Measurements from ENCODE around the gene CUEDC1.
"Not testable (repeated sequence)": the region's sequence is repeated elsewhere in the genome, so short reads cannot be mapped to it uniquely, and the experiment has no call there.

Gene CUEDC1

GRCh38 chr17:57938061-57938502 lies 17.1 kb downstream of the CUEDC1 start:
- DNase-seq (ENCODE audit: low read depth, low spot score), result no peak

DNA sequence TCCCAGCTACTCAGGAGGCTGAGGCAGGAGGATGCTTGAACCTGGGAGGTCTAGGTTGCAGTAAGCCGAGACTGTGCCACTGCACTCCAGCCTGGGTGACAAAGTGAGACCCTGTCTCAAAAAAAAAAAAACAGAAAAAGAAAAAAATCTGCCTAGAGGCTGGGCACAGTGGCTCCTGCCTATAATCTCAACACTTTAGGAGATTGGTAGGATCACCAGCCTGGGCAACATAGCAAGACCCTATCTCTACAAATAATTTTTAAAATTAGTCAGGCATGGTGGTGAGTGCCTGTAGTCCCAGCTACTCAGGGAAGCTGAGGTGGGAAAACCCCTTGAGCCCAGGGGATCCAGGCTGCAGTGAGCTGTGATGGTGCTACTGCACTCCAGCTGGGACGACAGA lies 17.7 kb downstream of the CUEDC1 start:
- DNase-seq (ENCODE audit: low read depth, low spot score), result no peak

- no peak for DNase-seq (ENCODE audit: low read depth, low spot score)
These were observed 19.1 kb downstream of the CUEDC1 start for GRCh38 chr17:57935833-57936807.

GRCh38 chr17:57931488-57932137 lies 23.6 kb downstream of the CUEDC1 start:
- no peak for DNase-seq (ENCODE audit: low read depth, low spot score)

DNA sequence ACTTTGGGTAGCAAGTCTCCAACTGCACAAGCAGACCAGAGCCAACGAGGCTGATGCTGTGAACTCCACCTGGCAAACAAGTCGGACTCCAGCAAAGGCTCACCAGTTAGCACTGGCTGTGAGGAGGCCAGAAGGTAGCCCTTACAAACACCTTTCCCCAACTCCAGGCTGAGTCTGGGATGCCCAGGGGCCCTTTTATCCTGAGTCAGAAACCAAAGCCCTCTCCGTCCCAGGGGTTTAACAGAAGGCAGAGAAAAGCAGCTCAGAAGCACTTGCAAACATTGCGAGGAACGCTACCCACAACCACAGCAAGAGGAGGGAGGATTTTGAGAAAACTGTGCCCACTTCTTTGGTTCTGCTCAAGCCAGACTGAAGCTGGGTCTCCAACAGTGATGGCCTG lies 25.0 kb downstream of the CUEDC1 start:
- no peak for DNase-seq (ENCODE audit: low read depth, low spot score)

DNA sequence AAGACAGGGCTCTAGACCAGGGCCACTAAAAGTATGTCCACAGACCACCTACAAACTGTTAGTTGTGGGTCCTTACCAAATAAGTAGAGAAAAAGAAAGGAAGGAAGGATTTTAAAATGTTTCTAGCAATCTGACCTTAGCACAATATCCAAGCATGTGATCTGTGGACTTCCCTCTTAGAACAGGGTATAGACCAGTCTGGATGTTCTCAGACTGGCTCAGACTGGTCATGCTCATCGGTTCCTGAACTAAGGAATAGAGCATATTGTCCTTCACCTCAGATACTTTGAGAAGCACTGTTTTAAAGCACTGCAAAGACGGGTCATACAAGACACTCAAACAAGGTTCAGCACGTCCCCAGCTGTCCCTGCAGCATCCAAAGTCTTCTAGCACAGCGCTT lies 25.8 kb downstream of the CUEDC1 start:
- DNase-seq (ENCODE audit: low read depth, low spot score), result no peak

- DNase-seq (ENCODE audit: low read depth, low spot score), result no peak
These were observed 26.3 kb downstream of the CUEDC1 start for GRCh38 chr17:57928928-57929327.

DNA sequence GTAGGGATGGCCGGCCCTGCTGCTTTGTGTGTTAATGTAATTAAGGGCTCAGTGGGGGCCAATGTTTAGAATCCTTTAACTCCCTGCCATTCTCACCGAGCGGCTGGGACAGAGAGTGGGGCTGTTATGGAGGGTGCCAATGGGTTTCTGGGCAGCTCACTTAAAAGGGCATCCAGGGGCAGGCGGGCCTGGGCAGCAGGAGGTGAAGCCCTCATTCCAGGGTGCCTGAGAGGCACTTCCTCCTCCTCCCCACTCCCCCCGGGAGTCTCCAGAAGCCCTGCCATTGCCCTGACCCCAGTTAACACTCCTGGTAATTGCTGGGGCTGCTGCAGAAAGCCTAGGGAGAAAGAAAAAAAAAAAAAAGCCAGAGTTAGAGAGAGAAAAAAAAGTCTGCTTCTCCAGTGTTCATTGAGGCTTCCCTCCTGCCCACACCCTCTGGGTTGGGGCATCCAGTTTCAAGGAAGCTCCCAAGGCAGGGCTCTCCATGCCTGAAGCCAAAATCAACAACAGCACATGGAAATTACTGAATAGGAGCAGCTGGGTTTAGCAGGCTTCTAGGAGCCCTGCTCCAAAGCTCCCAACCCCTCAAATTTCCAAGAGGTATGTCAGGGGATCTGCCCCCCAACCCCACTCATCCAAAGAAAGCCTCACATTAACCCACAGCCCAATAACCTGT lies 28.0 kb downstream of the CUEDC1 start:
- DNase-seq (ENCODE audit: low read depth, low spot score), result no peak

- no peak for DNase-seq (ENCODE audit: low read depth, low spot score)
These were observed 28.5 kb downstream of the CUEDC1 start for GRCh38 chr17:57926723-57927047.

DNA sequence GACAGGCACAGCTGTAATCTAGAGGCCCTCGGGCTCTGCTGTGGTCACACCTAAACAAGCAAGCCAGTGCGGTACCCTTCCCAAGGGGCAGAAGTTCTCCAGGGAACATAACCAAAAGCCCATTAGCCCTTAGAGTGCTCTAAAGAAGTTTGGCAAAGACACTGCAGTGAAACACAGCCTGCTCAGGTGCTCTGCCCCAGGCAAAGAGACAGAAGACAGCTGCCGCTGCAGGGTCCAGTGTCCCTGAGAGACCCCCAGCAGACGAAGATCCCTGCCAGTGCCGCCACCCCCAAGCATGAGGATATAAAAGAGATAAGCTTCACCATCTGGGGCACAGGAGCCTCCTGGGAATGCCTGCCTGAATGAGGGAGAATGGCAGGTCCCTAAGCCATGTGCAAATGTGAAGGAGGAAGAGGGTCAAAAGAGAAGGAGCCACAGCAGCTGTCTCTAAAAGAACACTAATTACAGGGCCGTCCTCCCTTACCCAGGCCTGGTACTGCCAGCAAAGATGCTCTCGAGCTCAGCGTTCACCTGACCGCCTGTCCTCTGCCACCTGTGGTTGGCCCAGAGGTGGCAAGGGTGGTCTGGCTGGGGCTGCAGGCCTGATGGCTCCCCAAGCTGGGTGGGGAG lies 29.7 kb downstream of the CUEDC1 start:
- DNase-seq (ENCODE audit: low read depth, low spot score), result no peak

DNA sequence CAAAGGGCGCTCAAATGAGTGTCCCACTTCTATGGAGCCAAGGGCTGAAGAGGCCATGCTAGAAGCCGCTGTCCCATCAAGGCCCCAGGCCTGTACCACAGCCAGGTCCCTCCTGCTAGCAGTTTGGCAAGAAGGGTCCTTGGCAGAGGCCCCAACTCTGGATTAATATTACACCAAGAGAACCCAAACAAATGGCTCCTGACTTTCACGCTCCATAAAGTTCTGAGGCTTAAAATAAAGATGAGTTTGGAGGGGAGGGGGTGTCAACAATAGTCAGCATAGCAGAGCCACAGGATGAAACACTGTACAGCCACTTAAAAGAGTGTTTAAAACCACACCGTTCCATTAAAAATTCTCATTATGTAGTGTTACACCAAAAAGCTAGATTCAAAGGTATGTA lies 30.5 kb downstream of the CUEDC1 start:
- DNase-seq (ENCODE audit: low read depth, low spot score), result no peak

- no peak for DNase-seq (ENCODE audit: low read depth, low spot score)
These were observed 31.9 kb downstream of the CUEDC1 start for GRCh38 chr17:57923182-57923872.

DNA sequence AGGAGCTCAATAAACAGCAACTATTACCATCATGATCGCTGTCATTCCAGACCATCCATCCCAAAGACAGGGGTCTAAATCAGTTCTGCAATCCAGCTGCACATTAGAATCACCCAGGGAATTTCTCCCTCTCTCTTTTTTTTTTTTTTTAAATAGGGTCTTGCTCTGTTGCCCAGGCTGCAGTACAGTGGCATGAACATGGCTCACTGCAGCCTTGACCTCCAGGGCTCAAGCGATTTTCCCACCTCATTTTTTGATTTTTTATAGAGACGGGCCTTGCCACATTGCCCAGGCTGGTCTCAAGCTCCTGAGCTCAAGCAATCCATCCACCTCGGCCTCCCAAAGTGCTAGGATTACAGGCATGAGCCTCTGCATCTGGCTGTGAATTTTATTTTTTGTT lies 32.5 kb downstream of the CUEDC1 start:
- not testable (repeated sequence) for DNase-seq (ENCODE audit: low read depth, low spot score)

GRCh38 chr17:57920916-57921703 lies 34.1 kb downstream of the CUEDC1 start:
- no peak for DNase-seq (ENCODE audit: low read depth, low spot score)

DNA sequence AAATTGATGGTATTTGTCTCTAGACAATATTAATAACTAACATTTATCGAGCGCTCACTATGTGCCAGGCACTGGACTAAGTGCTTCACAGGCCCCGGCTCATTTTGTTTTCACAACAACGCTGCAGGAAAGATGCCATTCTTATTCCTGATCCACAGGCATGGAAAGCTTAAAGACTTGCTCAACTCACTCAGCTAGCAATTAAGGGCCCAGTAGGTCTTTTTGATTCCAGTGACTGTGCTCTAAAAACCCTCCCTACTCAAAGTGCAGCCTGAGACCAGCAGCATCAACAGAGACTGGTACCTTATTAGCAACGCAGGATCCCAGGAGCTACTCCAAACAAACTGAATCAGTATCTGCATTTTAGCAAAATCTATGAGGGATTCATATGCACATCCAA lies 35.3 kb downstream of the CUEDC1 start:
- no peak for DNase-seq (ENCODE audit: low read depth, low spot score)

DNA sequence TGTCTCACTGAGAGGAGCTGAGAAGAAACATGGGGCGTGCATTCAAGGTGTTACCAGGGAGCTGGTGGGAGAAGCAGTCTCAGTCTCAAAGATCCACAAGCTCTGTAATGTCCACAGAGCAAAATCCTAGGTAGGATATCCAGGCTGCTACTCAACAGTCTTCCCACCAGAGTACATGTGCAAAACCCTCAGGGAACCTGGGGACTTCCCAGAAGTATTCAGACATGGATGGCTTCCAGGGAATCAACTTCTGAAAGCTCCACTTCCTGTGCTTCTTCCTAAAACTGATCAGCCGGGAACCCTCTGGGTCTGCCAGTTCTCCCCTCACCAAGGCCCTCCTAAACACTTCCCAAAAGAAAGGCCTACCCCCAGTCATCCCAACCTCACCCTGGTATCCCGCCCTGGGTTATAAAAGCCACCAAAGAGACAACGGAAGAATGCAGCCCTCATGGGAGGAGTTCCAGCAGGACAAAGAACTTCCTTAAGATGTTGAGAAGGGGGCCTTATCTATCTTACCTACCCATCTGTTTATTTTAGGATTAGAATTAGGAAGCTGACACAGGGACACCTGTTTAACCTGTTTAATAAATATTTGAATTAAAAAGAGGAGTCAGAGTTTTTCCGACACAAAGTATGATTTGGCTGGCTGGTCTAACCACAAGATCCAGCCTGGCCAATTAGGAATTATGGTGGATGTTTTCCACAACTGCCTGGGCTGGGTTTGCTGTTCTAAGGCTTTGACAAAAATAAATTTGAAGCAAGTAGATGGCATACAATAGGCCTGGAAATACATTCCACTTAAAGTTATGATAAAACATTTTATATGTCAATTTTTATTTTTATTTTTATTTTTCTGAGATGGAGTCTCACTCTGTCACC lies 37.0 kb downstream of the CUEDC1 start:
- no peak for DNase-seq (ENCODE audit: low read depth, low spot score)

DNA sequence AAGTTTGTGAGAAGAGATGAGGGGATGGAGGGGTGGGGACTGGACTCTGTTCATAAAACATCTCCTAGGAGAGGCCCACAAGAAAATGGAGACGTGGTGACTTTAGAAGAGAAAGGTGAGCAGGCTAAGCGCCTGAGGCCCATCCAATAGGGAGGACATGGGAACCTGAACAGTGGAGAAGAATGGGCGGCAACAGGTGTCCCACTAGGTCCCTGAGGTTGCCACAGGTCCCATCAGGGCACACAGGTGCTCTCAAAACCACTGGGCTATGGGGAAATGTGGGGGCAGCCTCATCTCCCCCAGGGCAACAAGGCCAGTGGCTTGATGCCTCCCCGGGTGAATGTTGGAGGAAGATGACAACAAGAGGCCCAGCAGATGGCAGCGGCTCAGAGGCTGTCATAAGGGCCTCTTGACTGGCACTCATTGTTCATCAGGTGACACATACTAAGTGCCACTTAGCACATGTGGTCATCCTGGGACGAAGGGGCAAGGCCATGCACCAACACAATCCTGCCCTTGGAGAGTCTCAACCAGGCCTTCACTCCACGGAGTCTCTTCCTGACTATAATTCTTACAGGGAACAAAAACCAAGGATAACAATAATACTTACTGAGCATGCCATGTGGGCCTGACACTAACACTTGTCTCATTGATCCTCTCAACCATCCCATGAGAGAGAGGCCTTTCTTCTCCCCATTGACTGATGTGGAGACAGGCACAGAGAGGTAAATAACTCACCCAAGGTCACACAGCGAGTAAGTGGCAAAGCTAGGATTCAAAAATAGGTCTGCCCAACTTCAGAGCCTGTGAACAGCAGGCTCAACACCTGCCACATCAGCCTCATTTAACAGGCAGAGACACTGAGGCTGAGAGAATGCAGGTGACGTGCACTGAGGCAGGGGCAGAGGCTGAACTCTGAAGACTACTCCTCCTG lies 38.0 kb downstream of the CUEDC1 start:
- no peak for DNase-seq (ENCODE audit: low read depth, low spot score)

GRCh38 chr17:57915985-57916757 lies 39.0 kb downstream of the CUEDC1 start:
- no peak for DNase-seq (ENCODE audit: low read depth, low spot score)

Data from activated CD4-positive, CD25-positive, alpha-beta regulatory T cell treated with anti-CD3 and anti-CD28 coated beads, Interleukin-2, amount 50 U/mL, for 16 hours (primary cell).